Breast epithelium (tissue), 4 donors: ENCODE data around the gene GOLGA6L2. TPM values are rescaled to one million over a fixed set of nuclear protein-coding genes. Genes with fewer than 3 reads are reported as not detected.
"Not testable (repeated sequence)": the region's sequence is repeated elsewhere in the genome, so short reads cannot be mapped to it uniquely, and the experiment has no call there.

Source experiments
- DNase-seq, 2 donors: peaks; one replicate each; pipeline ENCODE4 v3.0.0-alpha.2; 2019; ENCODE audit warnings: low spot score in 2 of 2
- H3K27ac ChIP-seq, 2 donors: fragments of 200-600 bp; sonication (generic) in 1 of 2; one replicate each; pipeline ENCODE4 v1.5.1; 2016 to 2019; ENCODE audit warnings: mild to moderate bottlenecking in 1 of 2
- H3K27me3 ChIP-seq, 2 donors: fragments of 200-600 bp; sonication (generic) in 1 of 2; one replicate each; pipeline versions ENCODE4 v1.5.1 to v1.6.0; 2017 to 2019; ENCODE audit warnings: control low read depth in 1 of 2, mild to moderate bottlenecking in 1 of 2
- H3K36me3 ChIP-seq: fragments of 200-600 bp; one replicate; pipeline ENCODE4 v1.5.1; 2019
- H3K4me1 ChIP-seq, 2 donors: fragments of 200-600 bp; sonication (generic); one replicate each; pipeline ENCODE4 v1.5.1; 2016 to 2019; ENCODE audit warnings: control low read depth in 1 of 2
- H3K4me3 ChIP-seq, 3 donors: fragments of 200-600 bp; sonication (generic); 1 replicate in 2 of 3; 2 replicates in 1 of 3; pipeline ENCODE4 v1.5.1; 2016 to 2019; ENCODE audit warnings: mild to moderate bottlenecking in 3 of 3, moderate library complexity in 2 of 3
- H3K9me3 ChIP-seq, 2 donors: fragments of 200-600 bp; sonication (generic) in 1 of 2; one replicate each; pipeline ENCODE4 v1.5.1; 2016 to 2019; ENCODE audit warnings: control low read depth in 1 of 2
- POLR2A ChIP-seq: fragments of 450-650 bp; IDR thresholded peaks from one replicate; pipeline ENCODE4 v1.6.1; 2016; ENCODE audit warnings: antibody characterized with exemption, mild to moderate bottlenecking, moderate library complexity
- POLR2AphosphoS5 ChIP-seq, 3 donors: sonication (generic); formaldehyde crosslinking; IDR thresholded peaks; one replicate each; pipeline ENCODE4 v1.6.1; 2017; ENCODE audit warnings: antibody characterized with exemption in 3 of 3
- intact Hi-C: fragments of 100-400 bp; cut with DNase I; formaldehyde crosslinking; loops from one replicate; pipeline ENCODE4 v1.15.1; 2023; ENCODE audit warnings: low total_unique reads
- total RNA-seq, 3 donors: library from RNA; depleted of rRNA; stranded (reverse); fragments of >200 nt; gene quantifications; one replicate each; pipeline ENCODE4 v1.1.0, GENCODE V29; 2016
- TF ChIP-seq, protein P1 (sequence below), 3 donors: fragments of 450-650 bp; IDR thresholded peaks; one replicate each; pipeline ENCODE4 v1.5.1; 2016 to 2017; ENCODE audit warnings: antibody characterized with exemption in 3 of 3, mild to moderate bottlenecking in 3 of 3, moderate library complexity in 3 of 3

The GOLGA6L2 gene
- total RNA-seq, 3 donors from 2014 or later = not detected

DNA sequence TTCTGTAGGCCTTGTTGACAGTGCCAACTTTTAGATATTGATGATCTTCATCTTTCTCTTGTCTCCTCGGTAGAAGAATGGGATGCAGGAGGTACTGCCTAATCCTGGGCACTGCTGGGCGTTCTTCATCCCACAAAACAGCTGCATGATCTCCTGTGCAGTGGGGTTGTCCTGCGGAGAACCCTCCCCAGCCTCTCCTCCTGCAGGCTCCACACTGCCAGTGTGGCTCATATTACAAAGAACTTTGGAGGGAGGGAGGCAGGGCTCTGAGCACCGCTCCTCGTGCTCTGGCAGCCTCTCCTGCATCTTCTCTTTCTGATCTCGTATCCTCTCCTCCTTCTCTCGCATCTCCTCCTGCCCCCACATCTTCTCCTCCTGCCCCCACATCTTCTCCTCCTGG, 7.5 kb downstream of the GOLGA6L2 start:
- intact Hi-C loops = no loop called here
- TF ChIP-seq, protein P1, sequence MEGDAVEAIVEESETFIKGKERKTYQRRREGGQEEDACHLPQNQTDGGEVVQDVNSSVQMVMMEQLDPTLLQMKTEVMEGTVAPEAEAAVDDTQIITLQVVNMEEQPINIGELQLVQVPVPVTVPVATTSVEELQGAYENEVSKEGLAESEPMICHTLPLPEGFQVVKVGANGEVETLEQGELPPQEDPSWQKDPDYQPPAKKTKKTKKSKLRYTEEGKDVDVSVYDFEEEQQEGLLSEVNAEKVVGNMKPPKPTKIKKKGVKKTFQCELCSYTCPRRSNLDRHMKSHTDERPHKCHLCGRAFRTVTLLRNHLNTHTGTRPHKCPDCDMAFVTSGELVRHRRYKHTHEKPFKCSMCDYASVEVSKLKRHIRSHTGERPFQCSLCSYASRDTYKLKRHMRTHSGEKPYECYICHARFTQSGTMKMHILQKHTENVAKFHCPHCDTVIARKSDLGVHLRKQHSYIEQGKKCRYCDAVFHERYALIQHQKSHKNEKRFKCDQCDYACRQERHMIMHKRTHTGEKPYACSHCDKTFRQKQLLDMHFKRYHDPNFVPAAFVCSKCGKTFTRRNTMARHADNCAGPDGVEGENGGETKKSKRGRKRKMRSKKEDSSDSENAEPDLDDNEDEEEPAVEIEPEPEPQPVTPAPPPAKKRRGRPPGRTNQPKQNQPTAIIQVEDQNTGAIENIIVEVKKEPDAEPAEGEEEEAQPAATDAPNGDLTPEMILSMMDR (IDR thresholded peaks at IDR 0.05) = no peak
- Histone ChIP-seq H3K36me3 (no peaks in the 10 kb centered on the region), H3K9me3 (no peaks in the 10 kb centered on the region), H3K27me3 (no peaks in the 10 kb centered on the region), H3K27ac (no peak overlapping the region), H3K4me1 (no peaks in the 10 kb centered on the region), H3K4me3 (no peak overlapping the region)
- DNase-seq = no peak

DNA sequence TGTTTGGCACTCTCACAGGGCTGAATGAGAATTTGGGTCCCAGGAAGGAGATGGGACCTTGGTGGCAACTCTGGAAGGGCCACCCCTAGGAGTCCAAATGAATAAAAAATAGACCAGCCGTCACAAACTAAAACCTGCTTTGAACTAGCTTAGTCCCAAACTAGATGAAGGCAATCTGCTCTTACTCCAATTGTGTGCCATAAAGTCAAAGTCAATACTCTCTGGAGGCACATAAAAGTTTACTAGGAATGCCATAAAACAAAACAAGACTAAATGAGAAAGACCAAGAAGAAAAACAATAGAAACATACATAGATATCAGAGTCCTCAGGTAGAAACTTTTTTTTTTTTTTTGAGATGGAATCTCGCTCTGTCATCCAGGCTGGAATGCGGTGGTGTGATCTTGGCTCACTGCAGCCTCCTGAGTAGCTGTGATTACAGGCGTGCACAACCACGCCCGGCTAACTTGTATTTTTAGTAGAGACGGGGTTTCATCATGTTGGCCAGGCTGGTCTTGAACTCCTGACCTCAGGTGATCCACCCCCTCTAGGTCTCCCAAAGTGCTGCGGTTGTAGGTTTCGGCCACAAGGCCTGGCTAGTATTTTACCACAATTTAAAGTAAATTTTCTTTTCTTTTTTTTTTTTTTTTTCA, 8.1 kb downstream of the GOLGA6L2 start:
- intact Hi-C loops = no loop called here
- Histone ChIP-seq H3K27ac (no peak overlapping the region), H3K4me3 (no peak overlapping the region), H3K36me3 (no peaks in the 10 kb centered on the region), H3K9me3 (no peaks in the 10 kb centered on the region), H3K27me3 (no peaks in the 10 kb centered on the region), H3K4me1 (no peaks in the 10 kb centered on the region)
- TF ChIP-seq POLR2A = no peak
- TF ChIP-seq POLR2AphosphoS5 (IDR thresholded peaks at IDR 0.05) = no peak
- TF ChIP-seq, protein P1 (IDR thresholded peaks at IDR 0.05) = no peak
- DNase-seq = no peak

DNA sequence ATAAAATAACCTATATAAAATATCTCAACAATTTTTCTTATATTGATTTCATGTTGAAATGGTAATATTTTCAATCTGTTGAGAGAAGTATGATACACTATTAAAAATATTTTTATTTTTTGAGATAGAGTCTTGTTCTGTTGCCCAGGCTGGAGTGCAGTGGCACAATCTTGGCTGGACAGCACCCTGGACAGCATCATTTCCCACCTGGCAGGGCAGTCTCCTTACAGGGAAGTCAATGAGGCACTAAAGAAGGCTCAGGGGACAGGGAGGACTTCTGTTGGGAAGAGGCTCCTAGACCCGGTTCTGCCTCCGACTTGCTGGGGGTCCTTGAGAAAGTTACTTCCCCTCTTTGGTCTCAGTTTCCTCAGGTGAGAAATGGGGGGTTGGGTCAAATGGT, 9.4 kb downstream of the GOLGA6L2 start:
- Histone ChIP-seq H3K36me3 (no peaks in the 10 kb centered on the region), H3K4me3 (no peak overlapping the region), H3K4me1 (no peaks in the 10 kb centered on the region), H3K27ac (no peak overlapping the region), H3K9me3 (no peaks in the 10 kb centered on the region), H3K27me3 (no peaks in the 10 kb centered on the region)
- DNase-seq = no peak
- TF ChIP-seq, protein P1 (IDR thresholded peaks at IDR 0.05) = no peak
- TF ChIP-seq POLR2A (no peak), POLR2AphosphoS5 (IDR thresholded peaks at IDR 0.05) (no peak)
- intact Hi-C loops = no loop called here

DNA sequence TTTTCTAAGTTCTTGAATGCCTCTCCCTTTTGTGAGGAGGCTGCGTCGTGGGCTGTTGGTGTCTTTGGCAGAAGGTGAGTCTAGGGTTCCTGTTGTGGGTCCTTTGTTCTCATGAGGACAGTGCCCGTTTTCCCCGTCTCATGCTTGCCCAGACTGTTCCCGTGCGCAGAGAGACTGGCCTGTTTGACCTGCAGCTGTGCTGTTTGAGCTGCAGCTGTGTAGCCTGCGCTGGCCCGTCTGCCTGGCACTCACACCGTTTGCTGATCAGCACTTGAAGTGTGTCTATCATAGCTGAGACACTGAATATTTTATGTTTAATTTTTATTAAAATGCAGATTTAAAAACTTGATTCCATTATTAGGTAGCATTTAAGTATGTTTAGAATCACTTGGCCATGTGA, 9.9 kb downstream of the GOLGA6L2 start:
- no peak for DNase-seq
- no peaks in the 10 kb centered on the region for H3K36me3 ChIP-seq
- H3K27me3 ChIP-seq = no peaks in the 10 kb centered on the region
- H3K4me3 ChIP-seq = no peak overlapping the region
- intact Hi-C loops = no loop called here
- H3K4me1 ChIP-seq = no peaks in the 10 kb centered on the region
- H3K9me3 ChIP-seq = no peaks in the 10 kb centered on the region
- H3K27ac ChIP-seq = no peak overlapping the region
- TF ChIP-seq POLR2AphosphoS5 (IDR thresholded peaks at IDR 0.05) (no peak), POLR2A (no peak)
- TF ChIP-seq, protein P1 (IDR thresholded peaks at IDR 0.05) = no peak

DNA sequence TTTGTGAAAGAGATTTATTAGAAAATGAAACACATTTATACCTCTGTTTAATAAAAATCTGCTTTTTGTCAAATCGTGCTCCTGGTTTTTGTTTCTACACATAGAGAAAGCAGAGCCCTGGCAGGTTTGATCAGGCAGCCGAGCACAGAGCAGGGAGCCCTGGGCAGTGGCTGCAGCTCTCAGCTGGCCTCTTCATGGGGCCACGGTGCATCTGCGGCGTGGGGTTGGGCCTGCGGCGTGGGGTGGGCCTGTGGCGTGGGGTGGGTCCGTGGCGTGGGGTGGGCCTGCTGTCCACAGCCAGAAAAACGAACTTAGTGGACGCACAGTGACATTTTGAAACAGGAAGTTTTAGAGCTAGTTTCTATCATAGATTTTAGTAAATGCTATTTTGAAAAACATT, 10.6 kb downstream of the GOLGA6L2 start:
- Histone ChIP-seq H3K4me3 (no peak overlapping the region), H3K4me1 (no peaks in the 10 kb centered on the region), H3K36me3 (no peaks in the 10 kb centered on the region), H3K27me3 (no peaks in the 10 kb centered on the region), H3K9me3 (no peaks in the 10 kb centered on the region), H3K27ac (no peak overlapping the region)
- no peak for DNase-seq
- no peak for TF ChIP-seq POLR2AphosphoS5 (IDR thresholded peaks at IDR 0.05)
- intact Hi-C loops = no loop called here

DNA sequence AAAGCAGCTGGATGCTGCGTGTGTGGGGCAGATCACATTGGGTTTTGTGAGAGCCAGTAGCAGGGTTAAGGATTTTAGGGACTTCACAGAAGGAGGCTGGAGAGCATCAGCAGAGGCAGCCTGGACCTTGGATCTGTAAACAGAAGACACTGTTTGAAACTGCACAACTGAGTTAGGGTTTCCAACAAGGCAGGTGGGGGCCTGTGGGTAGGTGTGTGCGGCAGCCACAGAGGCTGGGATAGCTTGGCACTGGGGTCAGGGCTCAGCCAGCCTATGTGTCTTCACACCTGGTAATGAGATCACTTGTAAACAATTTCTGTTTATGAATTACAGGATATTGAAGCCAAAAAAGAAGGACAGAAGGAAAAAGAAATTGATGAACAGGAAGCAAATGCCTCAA, 12.3 kb downstream of the GOLGA6L2 start:
- H3K36me3 ChIP-seq, DNase-seq, H3K27ac ChIP-seq, intact Hi-C loops, H3K27me3 ChIP-seq, H3K9me3 ChIP-seq, H3K4me3 ChIP-seq, H3K4me1 ChIP-seq: not testable (repeated sequence)

DNA sequence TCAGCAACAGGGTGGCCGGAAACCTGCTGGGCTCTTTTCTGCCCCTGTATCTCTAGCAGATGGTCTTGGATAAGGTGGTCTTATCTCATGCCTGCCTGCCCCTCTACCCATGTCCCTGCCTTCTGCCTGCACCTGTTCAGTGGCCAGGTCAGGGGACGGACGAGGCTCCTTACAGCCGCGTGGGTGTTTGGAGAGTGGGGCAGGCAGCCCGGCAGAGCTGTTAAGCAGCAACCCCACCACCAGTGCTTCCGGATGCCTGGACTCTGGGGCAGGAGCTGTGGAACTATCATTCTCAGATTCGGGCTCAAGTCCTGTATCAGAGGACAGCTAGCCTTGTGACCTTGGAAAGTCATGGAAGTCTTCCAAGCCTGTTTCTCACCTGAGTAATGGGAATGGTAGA, 21.7 kb downstream of the GOLGA6L2 start:
- H3K27me3 ChIP-seq, H3K4me3 ChIP-seq, H3K4me1 ChIP-seq, intact Hi-C loops, H3K27ac ChIP-seq, H3K9me3 ChIP-seq, H3K36me3 ChIP-seq, DNase-seq: not testable (repeated sequence)
